SU-DHL-6 (cell line): Measurements from ENCODE around the gene RAB9B.

Experiments
- EZH2phosphoT487 ChIP-seq: fragments of 200-600 bp; sonication (generic), shearing (Covaris generic); conservative IDR thresholded peaks from 2 replicates; pipeline ENCODE4 v1.6.1; 2018; ENCODE audit warnings: mild to moderate bottlenecking, antibody characterized with exemption, low read length, moderate library complexity, mixed read lengths
- TF ChIP-seq, protein P1 (sequence below): fragments of 200-600 bp; sonication (generic); IDR thresholded peaks from one replicate; pipeline ENCODE4 v1.5.1; 2017; ENCODE audit warnings: antibody characterized with exemption, mild to moderate bottlenecking, low read length, moderate library complexity; ENCODE audit not compliant: insufficient read depth, poor library complexity, severe bottlenecking

DNA sequence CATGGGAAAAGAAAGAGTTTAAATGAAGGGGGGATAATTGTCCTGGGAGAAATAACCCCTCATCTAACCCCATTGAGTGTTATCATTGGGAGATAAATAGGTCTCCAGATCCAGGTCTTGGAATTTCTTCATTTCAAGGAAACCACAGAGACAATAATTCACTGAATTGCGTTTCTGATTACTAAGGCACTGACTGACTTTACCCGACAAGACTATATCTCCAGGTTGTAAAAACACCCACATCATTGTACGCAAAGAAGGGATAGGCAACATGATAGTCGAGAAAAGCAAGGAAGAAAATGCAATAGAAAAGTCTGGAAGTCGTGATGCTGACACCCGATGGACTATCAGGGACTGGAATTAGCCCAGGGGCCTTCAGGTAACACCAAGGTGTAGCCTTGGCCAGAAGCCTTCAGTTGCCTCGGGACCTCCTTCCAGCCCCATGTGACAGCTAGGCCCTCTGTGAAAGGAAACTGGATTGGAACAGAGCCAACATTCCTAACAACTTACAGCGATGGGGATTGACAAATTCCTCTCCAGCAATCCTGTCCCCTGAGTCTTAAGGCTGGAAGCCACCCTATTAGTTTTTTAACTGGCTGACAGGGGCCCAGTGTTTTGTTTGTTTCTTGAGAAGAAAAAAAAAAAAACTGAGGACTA, 46.5 kb upstream of the RAB9B start:
- TF ChIP-seq, protein P1, sequence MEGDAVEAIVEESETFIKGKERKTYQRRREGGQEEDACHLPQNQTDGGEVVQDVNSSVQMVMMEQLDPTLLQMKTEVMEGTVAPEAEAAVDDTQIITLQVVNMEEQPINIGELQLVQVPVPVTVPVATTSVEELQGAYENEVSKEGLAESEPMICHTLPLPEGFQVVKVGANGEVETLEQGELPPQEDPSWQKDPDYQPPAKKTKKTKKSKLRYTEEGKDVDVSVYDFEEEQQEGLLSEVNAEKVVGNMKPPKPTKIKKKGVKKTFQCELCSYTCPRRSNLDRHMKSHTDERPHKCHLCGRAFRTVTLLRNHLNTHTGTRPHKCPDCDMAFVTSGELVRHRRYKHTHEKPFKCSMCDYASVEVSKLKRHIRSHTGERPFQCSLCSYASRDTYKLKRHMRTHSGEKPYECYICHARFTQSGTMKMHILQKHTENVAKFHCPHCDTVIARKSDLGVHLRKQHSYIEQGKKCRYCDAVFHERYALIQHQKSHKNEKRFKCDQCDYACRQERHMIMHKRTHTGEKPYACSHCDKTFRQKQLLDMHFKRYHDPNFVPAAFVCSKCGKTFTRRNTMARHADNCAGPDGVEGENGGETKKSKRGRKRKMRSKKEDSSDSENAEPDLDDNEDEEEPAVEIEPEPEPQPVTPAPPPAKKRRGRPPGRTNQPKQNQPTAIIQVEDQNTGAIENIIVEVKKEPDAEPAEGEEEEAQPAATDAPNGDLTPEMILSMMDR: no peak
- no peak for TF ChIP-seq EZH2phosphoT487
